Caco-2 (cell line): ENCODE measurements around the gene MYO7B. TPM values are rescaled to one million over a fixed set of nuclear protein-coding genes. Genes with fewer than 3 reads are reported as not detected.

Experiments used
- BruUV-seq: library from RNA; stranded (reverse); fragments of 400-500 nt; replicated peaks from 2 replicates; lab custom pipeline; 2021; lab: Mats Ljungman, UMichigan
- CTCF ChIA-PET: fragments of 300-600 bp; sonication (Branson Sonifier 250); formaldehyde crosslinking; loops from one replicate; lab custom pipeline; 2022; ENCODE audit warnings: antibody characterized with exemption; lab: Charles Lee
- POLR2A ChIA-PET: fragments of 300-600 bp; sonication (Branson Sonifier 250); formaldehyde crosslinking; loops from one replicate; lab custom pipeline; 2022; ENCODE audit warnings: antibody characterized with exemption; lab: Charles Lee
- DNase-seq, 2 experiments: peaks; one replicate each; pipeline versions ENCODE4 v3.0.0 to v3.0.0-alpha.2; 2020 to 2022
- H3K27me3 ChIP-seq: replicated peaks from 2 replicates; pipeline ENCODE4 v1.6.0; 2011; ENCODE audit warnings: low read length; ENCODE audit not compliant: control insufficient read depth, insufficient read depth
- H3K36me3 ChIP-seq: 2 replicates; pipeline ENCODE4 v1.5.1; 2011; ENCODE audit warnings: low read length; ENCODE audit not compliant: control insufficient read depth, insufficient read depth
- H3K4me1 ChIP-seq: fragments of 250-450 bp; sonication (Bioruptor Pico); 2 replicates; pipeline ENCODE4 v1.5.1; 2020; ENCODE audit warnings: mild to moderate bottlenecking
- H3K4me3 ChIP-seq: 2 replicates; pipeline ENCODE4 v1.5.1; 2011; ENCODE audit warnings: low read depth, mild to moderate bottlenecking, control low read depth, low read length
- H3K9me3 ChIP-seq: fragments of 250-450 bp; sonication (Bioruptor Pico); 2 replicates; pipeline ENCODE4 v1.5.1; 2020; ENCODE audit warnings: mild to moderate bottlenecking, moderate library complexity
- H3K27ac Mint-ChIP-seq: one replicate; pipeline ENCODE4 v1.8.0; 2022; ENCODE audit warnings: mixed read lengths; ENCODE audit not compliant: unreplicated experiment
- H3K27me3 Mint-ChIP-seq: one replicate; pipeline ENCODE4 v1.8.0; 2022; ENCODE audit warnings: mixed read lengths; ENCODE audit not compliant: insufficient read depth, unreplicated experiment
- H3K36me3 Mint-ChIP-seq: one replicate; pipeline ENCODE4 v1.8.0; 2022; ENCODE audit warnings: mild to moderate bottlenecking, mixed read lengths; ENCODE audit not compliant: insufficient read depth, unreplicated experiment
- H3K4me1 Mint-ChIP-seq: one replicate; pipeline ENCODE4 v1.8.0; 2022; ENCODE audit warnings: low read depth, mixed read lengths; ENCODE audit not compliant: unreplicated experiment
- H3K4me3 Mint-ChIP-seq: one replicate; pipeline ENCODE4 v1.8.0; 2022; ENCODE audit warnings: mild to moderate bottlenecking, moderate library complexity, mixed read lengths; ENCODE audit not compliant: unreplicated experiment
- H3K9me3 Mint-ChIP-seq: one replicate; pipeline ENCODE4 v1.8.0; 2022; ENCODE audit warnings: mixed read lengths; ENCODE audit not compliant: unreplicated experiment
- intact Hi-C: fragments of 100-400 bp; cut with micrococcal nuclease; formaldehyde crosslinking; loops from one replicate; pipeline ENCODE4 v1.10.0; 2022; ENCODE audit not compliant: unreplicated experiment
- total RNA-seq: library from RNA; stranded (reverse); gene quantifications from 2 replicates; pipeline ENCODE4 v1.2.3, GENCODE V29; 2022
- TF ChIP-seq, protein P1 (sequence below), 2 experiments: fragments of 200-600 bp in 1 of 2; IDR thresholded peaks; 1 replicate in 1 of 2; 2 replicates in 1 of 2; pipeline versions ENCODE4 v1.5.1 to v1.8.0; 2011 to 2022; ENCODE audit warnings: antibody characterized with exemption in 1 of 2, control low read depth in 1 of 2, inconsistent platforms in 1 of 2, low read depth in 1 of 2, low read length in 1 of 2, mild to moderate bottlenecking in 1 of 2, moderate library complexity in 1 of 2; ENCODE audit not compliant: insufficient read depth in 1 of 2, severe bottlenecking in 1 of 2, unreplicated experiment in 1 of 2

The MYO7B gene
- total RNA-seq, 1 experiment from 2014 or later: 0.27 TPM

DNA sequence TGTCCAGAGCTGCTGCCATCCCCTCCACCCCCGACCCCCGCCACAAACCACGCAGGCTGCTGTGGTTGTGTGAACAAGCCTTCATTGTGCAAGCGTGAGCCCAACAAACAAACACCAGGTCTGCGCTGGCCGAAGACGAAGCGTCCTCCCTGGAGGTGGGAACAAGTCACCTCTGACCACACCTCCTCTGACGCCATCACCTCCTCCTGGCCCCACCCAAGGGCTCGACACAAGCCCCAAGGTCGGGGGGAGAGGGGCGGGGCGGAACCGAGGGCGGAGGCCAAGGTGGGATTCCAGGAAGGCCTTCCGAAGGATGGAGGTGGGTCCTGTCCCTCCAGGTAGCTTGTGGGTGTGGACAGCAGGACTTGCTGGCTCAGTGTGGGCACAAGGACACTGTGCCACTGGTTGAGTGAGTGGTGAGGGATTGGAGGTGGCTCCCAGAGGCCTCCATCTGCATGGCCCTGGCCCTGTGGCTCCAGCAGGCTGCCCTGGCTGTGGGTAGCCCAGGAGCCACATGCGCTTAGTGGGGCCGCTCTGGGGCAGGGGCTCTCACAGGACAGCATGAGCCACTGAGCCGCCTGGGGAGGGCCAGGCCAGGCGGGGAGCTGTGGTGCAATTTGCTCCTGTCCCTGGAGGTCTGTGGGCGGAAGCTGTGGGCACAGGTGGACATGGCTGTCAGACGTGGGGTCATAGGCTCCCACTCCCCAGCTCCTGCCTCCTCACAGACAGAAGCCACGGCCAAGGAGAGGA, 103.1 kb downstream of the MYO7B start:
- H3K4me1 ChIP-seq: peaks cover 22% of the 10 kb centered on the region
- H3K4me3 ChIP-seq: no peak overlapping the region
- Mint-ChIP-seq H3K36me3 (peaks cover 5% of the 10 kb centered on the region), H3K4me1 (peaks cover 6% of the 10 kb centered on the region), H3K27ac (peak overlapping the region; percentile 56), H3K27me3 (no peaks in the 10 kb centered on the region), H3K4me3 (no peak overlapping the region), H3K9me3 (no peaks in the 10 kb centered on the region)
- intact Hi-C loops: no loop called here
- no peak for DNase-seq
- no peaks in the 10 kb centered on the region for H3K27me3 ChIP-seq
- no peaks in the 10 kb centered on the region for H3K9me3 ChIP-seq
- H3K36me3 ChIP-seq: no peaks in the 10 kb centered on the region
- CTCF ChIA-PET: interaction anchor here (1.6 kb wide), 1 partner anchor 47 kb away, joined by 4 read pairs; no protein-coding TSS in a partner anchor
- BruUV-seq: no TSS peak
- TF ChIP-seq, protein P1, sequence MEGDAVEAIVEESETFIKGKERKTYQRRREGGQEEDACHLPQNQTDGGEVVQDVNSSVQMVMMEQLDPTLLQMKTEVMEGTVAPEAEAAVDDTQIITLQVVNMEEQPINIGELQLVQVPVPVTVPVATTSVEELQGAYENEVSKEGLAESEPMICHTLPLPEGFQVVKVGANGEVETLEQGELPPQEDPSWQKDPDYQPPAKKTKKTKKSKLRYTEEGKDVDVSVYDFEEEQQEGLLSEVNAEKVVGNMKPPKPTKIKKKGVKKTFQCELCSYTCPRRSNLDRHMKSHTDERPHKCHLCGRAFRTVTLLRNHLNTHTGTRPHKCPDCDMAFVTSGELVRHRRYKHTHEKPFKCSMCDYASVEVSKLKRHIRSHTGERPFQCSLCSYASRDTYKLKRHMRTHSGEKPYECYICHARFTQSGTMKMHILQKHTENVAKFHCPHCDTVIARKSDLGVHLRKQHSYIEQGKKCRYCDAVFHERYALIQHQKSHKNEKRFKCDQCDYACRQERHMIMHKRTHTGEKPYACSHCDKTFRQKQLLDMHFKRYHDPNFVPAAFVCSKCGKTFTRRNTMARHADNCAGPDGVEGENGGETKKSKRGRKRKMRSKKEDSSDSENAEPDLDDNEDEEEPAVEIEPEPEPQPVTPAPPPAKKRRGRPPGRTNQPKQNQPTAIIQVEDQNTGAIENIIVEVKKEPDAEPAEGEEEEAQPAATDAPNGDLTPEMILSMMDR (IDR thresholded peaks at IDR 0.05; ENCODE audit: insufficient read depth in 1 of 2, low read depth in 1 of 2, low read length in 1 of 2, severe bottlenecking in 1 of 2, unreplicated experiment in 1 of 2): no peak
- POLR2A ChIA-PET: no interaction called here

DNA sequence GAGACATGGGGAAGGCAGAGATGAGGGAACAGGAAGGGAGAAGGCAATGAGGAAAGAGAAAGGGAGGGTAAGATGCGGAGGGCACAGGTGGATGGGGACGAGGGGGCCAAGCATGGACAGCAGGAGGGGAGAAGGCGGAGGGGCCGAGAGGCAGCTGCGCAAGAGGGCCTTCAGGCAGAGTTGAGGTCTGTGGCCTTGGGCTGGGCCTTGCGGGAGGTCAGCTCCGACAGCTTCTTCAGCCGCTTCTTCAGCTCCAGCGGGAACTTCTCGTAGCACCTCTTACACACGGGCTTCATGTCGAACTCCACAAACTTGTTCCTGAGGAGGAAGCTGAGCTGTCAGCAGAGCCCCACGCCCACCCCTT, 103.6 kb downstream of the MYO7B start:
- H3K27ac Mint-ChIP-seq: no peak overlapping the region
- ChIA-PET CTCF (interaction anchor here (1.6 kb wide), 1 partner anchor 48 kb away, joined by 4 read pairs; no protein-coding TSS in a partner anchor), POLR2A (no interaction called here)
- H3K36me3 Mint-ChIP-seq: peaks cover 5% of the 10 kb centered on the region
- BruUV-seq: no TSS peak
- Histone ChIP-seq H3K9me3 (no peaks in the 10 kb centered on the region), H3K27me3 (no peaks in the 10 kb centered on the region), H3K4me3 (no peak overlapping the region), H3K36me3 (no peaks in the 10 kb centered on the region), H3K4me1 (peaks cover 22% of the 10 kb centered on the region)
- DNase-seq: no peak
- no peak overlapping the region for H3K4me3 Mint-ChIP-seq
- peaks cover 6% of the 10 kb centered on the region for H3K4me1 Mint-ChIP-seq
- TF ChIP-seq, protein P1 (IDR thresholded peaks at IDR 0.05; ENCODE audit: insufficient read depth in 1 of 2, low read depth in 1 of 2, low read length in 1 of 2, severe bottlenecking in 1 of 2, unreplicated experiment in 1 of 2): no peak
- intact Hi-C loops: no loop called here
- H3K9me3 Mint-ChIP-seq: no peaks in the 10 kb centered on the region
- no peaks in the 10 kb centered on the region for H3K27me3 Mint-ChIP-seq

DNA sequence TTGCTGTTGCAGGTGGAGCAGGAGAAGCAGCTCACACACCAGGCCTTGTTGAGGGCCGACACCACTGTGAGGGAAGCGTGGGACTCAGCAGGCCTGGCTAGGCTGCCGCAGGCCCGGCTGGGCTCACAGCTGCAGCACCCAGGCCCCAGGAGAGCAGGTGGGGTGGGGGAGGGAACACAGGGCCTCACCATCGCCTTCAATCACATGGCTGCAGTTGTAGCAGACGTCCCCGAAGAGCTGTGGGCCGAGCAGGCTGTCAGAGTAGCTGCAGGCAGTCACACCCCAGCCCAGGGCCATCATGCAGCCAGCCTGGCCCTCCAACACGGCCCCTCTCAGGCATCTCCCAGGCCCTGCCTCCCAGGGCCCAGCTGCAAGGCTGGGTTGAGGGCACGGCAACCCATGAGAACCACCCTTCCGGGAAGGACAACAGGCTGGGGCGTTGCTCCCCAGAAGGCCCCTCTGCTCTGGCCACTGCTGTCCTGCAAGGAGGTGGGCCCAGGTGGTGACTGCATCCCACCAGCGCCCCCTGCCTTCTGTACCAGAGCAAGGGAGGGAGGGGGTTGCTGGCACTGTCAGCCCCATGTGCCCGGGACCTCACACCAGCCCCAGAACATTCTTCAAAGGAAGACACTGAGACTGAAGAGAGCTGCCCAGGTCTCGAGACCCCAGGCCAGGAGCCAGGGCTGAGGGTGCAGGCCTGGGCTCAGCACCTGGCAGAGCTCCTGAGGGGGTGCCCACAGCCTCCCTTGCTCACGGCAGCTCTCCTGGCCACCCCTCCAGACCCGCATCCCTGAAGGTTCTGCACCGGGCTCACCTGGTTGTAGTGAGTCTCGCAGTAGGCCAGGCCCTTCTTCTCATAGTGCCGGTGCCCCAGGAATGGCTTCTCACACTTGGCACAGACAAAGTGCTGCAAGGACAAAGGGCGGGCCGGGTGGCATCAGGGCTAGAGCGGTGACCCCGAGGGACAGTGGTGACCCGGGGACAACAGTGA, 104.9 kb downstream of the MYO7B start:
- no peak overlapping the region for H3K4me3 ChIP-seq
- intact Hi-C loops: no loop called here
- CTCF ChIA-PET: interaction anchor here (1.6 kb wide), 1 partner anchor 49 kb away, joined by 4 read pairs; no protein-coding TSS in a partner anchor
- Mint-ChIP-seq H3K27ac (no peak overlapping the region), H3K4me3 (no peak overlapping the region), H3K36me3 (peaks cover 5% of the 10 kb centered on the region), H3K9me3 (no peaks in the 10 kb centered on the region), H3K4me1 (peaks cover 6% of the 10 kb centered on the region), H3K27me3 (no peaks in the 10 kb centered on the region)
- no peak for DNase-seq
- no peaks in the 10 kb centered on the region for H3K27me3 ChIP-seq
- POLR2A ChIA-PET: no interaction called here
- H3K36me3 ChIP-seq: no peaks in the 10 kb centered on the region
- H3K4me1 ChIP-seq: peaks cover 26% of the 10 kb centered on the region
- no TSS peak for BruUV-seq
- H3K9me3 ChIP-seq: no peaks in the 10 kb centered on the region
- TF ChIP-seq, protein P1 (IDR thresholded peaks at IDR 0.05; ENCODE audit: insufficient read depth in 1 of 2, low read depth in 1 of 2, low read length in 1 of 2, severe bottlenecking in 1 of 2, unreplicated experiment in 1 of 2): peak in 1 of 2 experiments; percentile 11
